B cell (primary cell): ENCODE results near the gene MOGAT1. TPM values are rescaled to one million over a fixed set of nuclear protein-coding genes. Genes with fewer than 3 reads are reported as not detected.
"Not testable (repeated sequence)": the region's sequence is repeated elsewhere in the genome, so short reads cannot be mapped to it uniquely, and the experiment has no call there.

Experiments used
- ATAC-seq: fragments of 200-7000 bp; cut with Tn5 transposase; one replicate; pipeline ENCODE4 v1.10.0; 2021; ENCODE audit warnings: low read depth, mild to moderate bottlenecking, moderate number of reproducible peaks, moderate library complexity
- CTCF ChIA-PET: fragments of 350-600 bp; sonication (Branson Sonifier 250); formaldehyde crosslinking; loops from one replicate; lab custom pipeline; 2021; ENCODE audit warnings: antibody characterized with exemption, inconsistent platforms; lab: Charles Lee
- POLR2A ChIA-PET: fragments of 350-600 bp; sonication (Branson Sonifier 250); formaldehyde crosslinking; loops from one replicate; lab custom pipeline; 2021; ENCODE audit warnings: antibody characterized with exemption; lab: Charles Lee
- DNase-seq: peaks from one replicate; pipeline ENCODE4 v3.0.0; 2013
- H2AFZ ChIP-seq: 2 replicates; pipeline ENCODE4 v1.6.1; 2012; ENCODE audit warnings: mild to moderate bottlenecking, low read depth, low read length; ENCODE audit not compliant: insufficient read depth, poor library complexity, severe bottlenecking
- H3K27ac ChIP-seq, 2 donors: 1 replicate in 1 of 2; 2 replicates in 1 of 2; pipeline ENCODE4 v1.5.1; 2012 to 2013; ENCODE audit warnings: low read length in 2 of 2, mild to moderate bottlenecking in 2 of 2, moderate library complexity in 1 of 2
- H3K27me3 ChIP-seq, 4 experiments: fragments of 200-600 bp in 1 of 4; sonication (generic) in 1 of 4; replicated peaks in 1 of 4; 1 replicate in 2 of 4; 2 replicates in 2 of 4; pipeline versions ENCODE4 v1.6.1 to v1.7.0; 2013 to 2016; ENCODE audit warnings: low read length in 3 of 4, mild to moderate bottlenecking in 2 of 4, mixed read lengths in 1 of 4, moderate library complexity in 1 of 4; ENCODE audit not compliant: insufficient read depth in 4 of 4, control insufficient read depth in 3 of 4; ENCODE audit errors: control extremely low read depth in 1 of 4
- H3K36me3 ChIP-seq, 2 experiments: replicated peaks in 1 of 2; 1 replicate in 1 of 2; 2 replicates in 1 of 2; pipeline versions ENCODE4 v1.6.1 to v1.7.1; 2013; ENCODE audit warnings: low read length in 1 of 2; ENCODE audit not compliant: insufficient read depth in 2 of 2, control insufficient read depth in 1 of 2; ENCODE audit errors: control extremely low read depth in 1 of 2, extremely low read depth in 1 of 2
- H3K4me1 ChIP-seq, 2 donors: fragments of 200-600 bp in 1 of 2; sonication (generic) in 1 of 2; 1 replicate in 1 of 2; 2 replicates in 1 of 2; pipeline versions ENCODE4 v1.5.1 to v1.6.1; 2013 to 2017; ENCODE audit warnings: low read length in 2 of 2; ENCODE audit not compliant: control insufficient read depth in 2 of 2, insufficient read depth in 2 of 2
- H3K4me2 ChIP-seq: replicated peaks from 2 replicates; pipeline ENCODE3; 2012; ENCODE audit warnings: mild to moderate bottlenecking, low read depth, low read length; ENCODE audit not compliant: poor library complexity, severe bottlenecking
- H3K4me3 ChIP-seq, 5 experiments: fragments of 200-600 bp in 1 of 5; sonication (generic) in 1 of 5; 1 replicate in 3 of 5; 2 replicates in 2 of 5; pipeline versions ENCODE4 v1.5.1 to v1.7.0; 2011 to 2016; ENCODE audit warnings: low read length in 4 of 5, mild to moderate bottlenecking in 4 of 5, low read depth in 2 of 5, control low read depth in 1 of 5, moderate library complexity in 1 of 5; ENCODE audit not compliant: insufficient read depth in 1 of 5; ENCODE audit errors: control extremely low read depth in 1 of 5, extremely low read depth in 1 of 5
- H3K79me2 ChIP-seq: fragments of 200-600 bp; sonication (generic); one replicate; pipeline ENCODE4 v1.6.0; 2016; ENCODE audit warnings: low read length; ENCODE audit not compliant: control insufficient read depth, insufficient read depth
- H3K9ac ChIP-seq: fragments of 200-600 bp; sonication (generic); 2 replicates; pipeline ENCODE4 v1.6.1; 2017; ENCODE audit warnings: mild to moderate bottlenecking, low read length, moderate library complexity
- H3K9me3 ChIP-seq, 3 donors: one replicate each; pipeline versions ENCODE4 v1.6.1 to v1.7.1; 2013; ENCODE audit warnings: low read length in 2 of 3; ENCODE audit not compliant: control insufficient read depth in 2 of 3, insufficient read depth in 1 of 3; ENCODE audit errors: control extremely low read depth in 1 of 3
- H4K20me1 ChIP-seq: 2 replicates; pipeline ENCODE4 v1.6.0; 2012; ENCODE audit warnings: mild to moderate bottlenecking, low read length; ENCODE audit not compliant: insufficient read depth, control insufficient read depth, poor library complexity, severe bottlenecking
- H3K27ac Mint-ChIP-seq: one replicate; pipeline ENCODE4 v1.8.0; 2021; ENCODE audit warnings: mixed read lengths
- H3K27me3 Mint-ChIP-seq: one replicate; pipeline ENCODE4 v1.8.0; 2021; ENCODE audit warnings: mixed read lengths
- H3K4me1 Mint-ChIP-seq: one replicate; pipeline ENCODE4 v1.8.0; 2021; ENCODE audit warnings: mixed read lengths
- H3K4me3 Mint-ChIP-seq: one replicate; pipeline ENCODE4 v1.8.0; 2021; ENCODE audit warnings: mixed read lengths
- H3K9me3 Mint-ChIP-seq: one replicate; pipeline ENCODE4 v1.8.0; 2022; ENCODE audit warnings: mixed read lengths; ENCODE audit not compliant: insufficient read depth
- CTCF ChIP-seq: fragments of 200-600 bp; IDR thresholded peaks from one replicate; pipeline ENCODE4 v1.8.0; 2022; ENCODE audit warnings: antibody characterized with exemption, mild to moderate bottlenecking
- EZH2 ChIP-seq: IDR thresholded peaks from 2 replicates; pipeline ENCODE4 v1.6.1; 2012; ENCODE audit warnings: borderline replicate concordance, low read depth, mild to moderate bottlenecking, moderate library complexity, low read length; ENCODE audit not compliant: insufficient read depth, poor library complexity, severe bottlenecking
- WGBS: methylation state at CpG from one replicate; pipeline ENCODE4 v1.1.5; 2013; ENCODE audit warnings: missing lambda C conversion rate; ENCODE audit not compliant: insufficient coverage; 5-methylcytosine and 5-hydroxymethylcytosine counted together
- intact Hi-C: fragments of 100-400 bp; cut with micrococcal nuclease; formaldehyde crosslinking; loops from one replicate; pipeline ENCODE4 v1.10.0; 2022
- polyA plus RNA-seq: library from polyadenylated mRNA; depleted of rRNA; stranded (reverse); fragments of >200 nt; gene quantifications from 2 replicates; pipeline ENCODE4 v1.2.3, GENCODE V29; 2012
- total RNA-seq, 2 donors: library from RNA; stranded (reverse); fragments of 120-200 nt in 1 of 2; gene quantifications; 1 replicate in 1 of 2; 2 replicates in 1 of 2; pipeline versions ENCODE4 v1.2.3 to v1.2.4, GENCODE V29; 2013 to 2022

The MOGAT1 gene
- total and polyA plus RNA-seq, 2 donors (not counting 1 experiment from before 2014, with no cell fraction given): not detected

- H3K79me2 ChIP-seq: no peaks in the 10 kb centered on the region
- WGBS: 85% methylated on average over 1 of the region's 1 CpG
- H3K4me3 Mint-ChIP-seq: no peak overlapping the region
Observed at GRCh38 chr2:222754324-222754930, 83.0 kb downstream of the MOGAT1 start.

GRCh38 chr2:222755593-222755992 lies 84.1 kb downstream of the MOGAT1 start:
- H4K20me1 ChIP-seq, H3K4me2 ChIP-seq, H3K4me3 ChIP-seq, ATAC-seq, H3K9me3 Mint-ChIP-seq, H3K27ac Mint-ChIP-seq, H3K4me1 ChIP-seq, H3K36me3 ChIP-seq, H3K27ac ChIP-seq, H3K4me1 Mint-ChIP-seq, H3K27me3 ChIP-seq, H3K4me3 Mint-ChIP-seq, H3K9ac ChIP-seq, CTCF ChIA-PET, intact Hi-C loops, POLR2A ChIA-PET, H3K79me2 ChIP-seq, DNase-seq, H3K27me3 Mint-ChIP-seq, H2AFZ ChIP-seq, H3K9me3 ChIP-seq: not testable (repeated sequence)
- no CpG with 5 or more reads among the region's 5 CpGs for WGBS

More at GRCh38 chr2:222754324-222754930, 83.0 kb downstream of the MOGAT1 start:
- no peaks in the 10 kb centered on the region for H3K9me3 Mint-ChIP-seq
- H3K36me3 ChIP-seq: no peaks in the 10 kb centered on the region
- no peak overlapping the region for H3K27ac ChIP-seq
- no peak overlapping the region for H3K27ac Mint-ChIP-seq
- ATAC-seq: no peak
- CTCF ChIA-PET: interaction anchor here (0.8 kb wide), 1 partner anchor 146 kb away, joined by 3 read pairs; no protein-coding TSS in a partner anchor
- H3K9me3 ChIP-seq: peaks cover 0 to 4% (median 4%) of the 10 kb centered on the region in 3 donors
- H3K4me3 ChIP-seq: no peak overlapping the region
- intact Hi-C loops: no loop called here
- H3K9ac ChIP-seq: no peak overlapping the region
- H3K4me1 Mint-ChIP-seq: peaks cover 6% of the 10 kb centered on the region
- H2AFZ ChIP-seq: no peak overlapping the region
- POLR2A ChIA-PET: no interaction called here
- H4K20me1 ChIP-seq: no peaks in the 10 kb centered on the region
- DNase-seq: no peak
- no peak overlapping the region for H3K4me2 ChIP-seq
- H3K27me3 ChIP-seq: no peaks in the 10 kb centered on the region
- H3K27me3 Mint-ChIP-seq: peaks cover 4% of the 10 kb centered on the region
- no peaks in the 10 kb centered on the region for H3K4me1 ChIP-seq
- TF ChIP-seq CTCF (no peak), EZH2 (no peak)
